MG63 (cell line): ENCODE results near the gene BUD23. TPM values are rescaled to one million over a fixed set of nuclear protein-coding genes. Genes with fewer than 3 reads are reported as not detected.
A peak's percentile ranks its signal among the peaks of the same experiment; 100 is the strongest.
"Not testable (repeated sequence)": the region's sequence is repeated elsewhere in the genome, so short reads cannot be mapped to it uniquely, and the experiment has no call there.

Experiments
- DNase-seq: peaks from one replicate; pipeline ENCODE4 v3.0.0-alpha.2; 2020
- H3K27me3 ChIP-seq: fragments of 250-450 bp; sonication (Bioruptor Pico); 2 replicates; pipeline ENCODE4 v1.5.1; 2020; ENCODE audit warnings: mild to moderate bottlenecking, moderate library complexity
- H3K36me3 ChIP-seq: fragments of 250-450 bp; sonication (Bioruptor Pico); 2 replicates; pipeline ENCODE4 v1.5.1; 2020; ENCODE audit warnings: mild to moderate bottlenecking, moderate library complexity
- H3K4me3 ChIP-seq: fragments of 250-450 bp; sonication (Bioruptor Pico); 2 replicates; pipeline ENCODE4 v1.5.1; 2020; ENCODE audit warnings: mild to moderate bottlenecking, moderate library complexity
- H3K9me3 ChIP-seq: fragments of 250-450 bp; sonication (Bioruptor Pico); 2 replicates; pipeline ENCODE4 v1.5.1; 2020; ENCODE audit warnings: mild to moderate bottlenecking, moderate library complexity
- total RNA-seq: library from RNA; depleted of rRNA; stranded (reverse); fragments of >200 nt; shearing (Covaris generic); gene quantifications from 2 replicates; pipeline ENCODE4 v1.2.3, GENCODE V29; 2014; ENCODE audit warnings: low replicate concordance; rRNA removed

BUD23 gene
- 88.8 and 104 TPM in 2 replicates for total RNA-seq

- Histone ChIP-seq H3K27me3 (no peaks in the 10 kb centered on the region), H3K36me3 (no peaks in the 10 kb centered on the region; the same call in 1 of the 2 replicates), H3K9me3 (no peaks in the 10 kb centered on the region), H3K4me3 (peak within 1 kb of the TSS; percentile 84)
- DNase-seq, result peak; percentile 95
Measured at GRCh38 chr7:73683056-73683787, at the start of gene BUD23, which contains the start of gene DNAJC30. TSS of gene BUD23 (plus strand) at chr7:73683597. CDS start at chr7:73683626, 29 bp downstream. TSS of gene DNAJC30 (minus strand) at chr7:73683453. CDS start at chr7:73683423, 30 bp downstream.

GRCh38 chr7:73633844-73634243 is 49.6 kb upstream of the BUD23 start:
- DNase-seq, result no peak
- H3K9me3 ChIP-seq, result no peaks in the 10 kb centered on the region
- no peaks in the 10 kb centered on the region for H3K27me3 ChIP-seq
- H3K4me3 ChIP-seq, result no peak overlapping the region
- no peaks in the 10 kb centered on the region for H3K36me3 ChIP-seq

- Histone ChIP-seq H3K4me3 (no peak overlapping the region), H3K36me3 (no peaks in the 10 kb centered on the region), H3K27me3 (no peaks in the 10 kb centered on the region), H3K9me3 (no peaks in the 10 kb centered on the region)
- no peak for DNase-seq
Measured at GRCh38 chr7:73635428-73636200, 47.8 kb upstream of the BUD23 start.

GRCh38 chr7:73638911-73639310 is 44.5 kb upstream of the BUD23 start:
- H3K36me3 ChIP-seq, result no peaks in the 10 kb centered on the region
- H3K27me3 ChIP-seq, result no peaks in the 10 kb centered on the region
- no peaks in the 10 kb centered on the region for H3K9me3 ChIP-seq
- no peak for DNase-seq
- no peak overlapping the region for H3K4me3 ChIP-seq

- Histone ChIP-seq H3K36me3 (no peaks in the 10 kb centered on the region), H3K27me3 (no peaks in the 10 kb centered on the region), H3K4me3 (no peak overlapping the region), H3K9me3 (no peaks in the 10 kb centered on the region)
- DNase-seq, result no peak
Measured at GRCh38 chr7:73642834-73643233, 40.6 kb upstream of the BUD23 start.

- no peaks in the 10 kb centered on the region for H3K36me3 ChIP-seq
- H3K27me3 ChIP-seq, result no peaks in the 10 kb centered on the region; the same call in 1 of the 2 replicates
- no peaks in the 10 kb centered on the region for H3K9me3 ChIP-seq
- no peak overlapping the region for H3K4me3 ChIP-seq
- DNase-seq, result no peak
Measured at GRCh38 chr7:73644688-73645286, 38.6 kb upstream of the BUD23 start.

- no peaks in the 10 kb centered on the region for H3K36me3 ChIP-seq
- H3K27me3 ChIP-seq, result no peaks in the 10 kb centered on the region; the same call in 1 of the 2 replicates
- DNase-seq, result no peak
- no peaks in the 10 kb centered on the region for H3K9me3 ChIP-seq
- no peak overlapping the region for H3K4me3 ChIP-seq
Measured at GRCh38 chr7:73645643-73646174, 37.7 kb upstream of the BUD23 start.

- DNase-seq, result no peak
- H3K4me3 ChIP-seq, result no peak overlapping the region
- H3K9me3 ChIP-seq, result no peaks in the 10 kb centered on the region
- no peaks in the 10 kb centered on the region for H3K36me3 ChIP-seq
- H3K27me3 ChIP-seq, result no peaks in the 10 kb centered on the region; the same call in 1 of the 2 replicates
Measured at GRCh38 chr7:73646785-73647724, 36.3 kb upstream of the BUD23 start.

GRCh38 chr7:73647725-73648592 is 35.4 kb upstream of the BUD23 start:
- peak; percentile 23 for DNase-seq
- H3K4me3 ChIP-seq, result peak overlapping the region; percentile 24; the same call in 1 of the 2 replicates

GRCh38 chr7:73648593-73649332 is 34.6 kb upstream of the BUD23 start:
- no peaks in the 10 kb centered on the region; the same call in 1 of the 2 replicates for H3K27me3 ChIP-seq
- no peaks in the 10 kb centered on the region for H3K9me3 ChIP-seq
- H3K36me3 ChIP-seq, result no peaks in the 10 kb centered on the region
- no peak for DNase-seq
- H3K4me3 ChIP-seq, result no peak overlapping the region

More at GRCh38 chr7:73647725-73648592, 35.4 kb upstream of the BUD23 start:
- Histone ChIP-seq H3K27me3 (no peaks in the 10 kb centered on the region; the same call in 1 of the 2 replicates), H3K36me3 (no peaks in the 10 kb centered on the region), H3K9me3 (no peaks in the 10 kb centered on the region)

- H3K9me3 ChIP-seq, result no peaks in the 10 kb centered on the region
- H3K4me3 ChIP-seq, result no peak overlapping the region
- no peak for DNase-seq
- no peaks in the 10 kb centered on the region for H3K36me3 ChIP-seq
- H3K27me3 ChIP-seq, result no peaks in the 10 kb centered on the region; the same call in 1 of the 2 replicates
Measured at GRCh38 chr7:73649576-73649975, 33.8 kb upstream of the BUD23 start.

GRCh38 chr7:73650524-73650923 is 32.9 kb upstream of the BUD23 start:
- DNase-seq, result no peak
- no peaks in the 10 kb centered on the region for H3K36me3 ChIP-seq
- no peak overlapping the region for H3K4me3 ChIP-seq
- no peaks in the 10 kb centered on the region; the same call in 1 of the 2 replicates for H3K27me3 ChIP-seq
- no peaks in the 10 kb centered on the region for H3K9me3 ChIP-seq

- Histone ChIP-seq H3K9me3 (no peaks in the 10 kb centered on the region), H3K4me3 (no peak overlapping the region), H3K36me3 (no peaks in the 10 kb centered on the region), H3K27me3 (no peaks in the 10 kb centered on the region; the same call in 1 of the 2 replicates)
- DNase-seq, result no peak
Measured at GRCh38 chr7:73652541-73652949, 30.9 kb upstream of the BUD23 start.

- H3K27me3 ChIP-seq, H3K4me3 ChIP-seq, H3K9me3 ChIP-seq, H3K36me3 ChIP-seq, DNase-seq: not testable (repeated sequence)
Measured at GRCh38 chr7:73655309-73655708, 28.1 kb upstream of the BUD23 start.
